Islet precursor cell (in vitro differentiated cells): ENCODE results near the gene SLC34A3.

ENCODE experiments used
- DNase-seq: peaks from one replicate; pipeline ENCODE4 v3.0.0-alpha.2; 2018

SLC34A3 gene

GRCh38 chr9:137278061-137278701 is 47.5 kb downstream of the SLC34A3 start:
- peak; percentile 67 for DNase-seq

- peak; percentile 49 for DNase-seq
Measured at GRCh38 chr9:137278721-137279711, 48.3 kb downstream of the SLC34A3 start.

- DNase-seq, result no peak
Measured at GRCh38 chr9:137279741-137280473, 49.2 kb downstream of the SLC34A3 start.

GRCh38 chr9:137280474-137281344 is 50.0 kb downstream of the SLC34A3 start:
- DNase-seq, result peak; percentile 75

GRCh38 chr9:137281345-137282116 is 50.8 kb downstream of the SLC34A3 start:
- DNase-seq, result peak; percentile 77
